Sciatic nerve (tissue), 2 donors: Measurements from ENCODE around the gene IP6K3. TPM values are rescaled to one million over a fixed set of nuclear protein-coding genes. Genes with fewer than 3 reads are reported as not detected.

Source experiments
- ATAC-seq: fragments of 200-7000 bp; cut with Tn5 transposase; one replicate; pipeline ENCODE4 v1.9.1; 2020; ENCODE audit warnings: mild to moderate bottlenecking, moderate library complexity
- DNase-seq: peaks from one replicate; pipeline ENCODE4 v3.0.0-alpha.2; 2020; ENCODE audit warnings: low spot score
- intact Hi-C: fragments of 100-400 bp; cut with DNase I; formaldehyde crosslinking; loops from one replicate; pipeline ENCODE4 v1.14.2; 2022
- total RNA-seq: library from RNA; stranded (reverse); fragmentation: NEBNext Ultra II Directional; extraction: Animal tissue kit (Norgen Biotek cat#: 25700); gene quantifications from one replicate; pipeline ENCODE4 v1.2.1, GENCODE V29; 2021
- donor health status: DM: no; HTN: no; CAD: no.
- donor health status: DM: no; HTN: no; CAD: no.

The IP6K3 gene, protein sequence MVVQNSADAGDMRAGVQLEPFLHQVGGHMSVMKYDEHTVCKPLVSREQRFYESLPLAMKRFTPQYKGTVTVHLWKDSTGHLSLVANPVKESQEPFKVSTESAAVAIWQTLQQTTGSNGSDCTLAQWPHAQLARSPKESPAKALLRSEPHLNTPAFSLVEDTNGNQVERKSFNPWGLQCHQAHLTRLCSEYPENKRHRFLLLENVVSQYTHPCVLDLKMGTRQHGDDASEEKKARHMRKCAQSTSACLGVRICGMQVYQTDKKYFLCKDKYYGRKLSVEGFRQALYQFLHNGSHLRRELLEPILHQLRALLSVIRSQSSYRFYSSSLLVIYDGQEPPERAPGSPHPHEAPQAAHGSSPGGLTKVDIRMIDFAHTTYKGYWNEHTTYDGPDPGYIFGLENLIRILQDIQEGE
- 0.31 TPM for total RNA-seq

DNA sequence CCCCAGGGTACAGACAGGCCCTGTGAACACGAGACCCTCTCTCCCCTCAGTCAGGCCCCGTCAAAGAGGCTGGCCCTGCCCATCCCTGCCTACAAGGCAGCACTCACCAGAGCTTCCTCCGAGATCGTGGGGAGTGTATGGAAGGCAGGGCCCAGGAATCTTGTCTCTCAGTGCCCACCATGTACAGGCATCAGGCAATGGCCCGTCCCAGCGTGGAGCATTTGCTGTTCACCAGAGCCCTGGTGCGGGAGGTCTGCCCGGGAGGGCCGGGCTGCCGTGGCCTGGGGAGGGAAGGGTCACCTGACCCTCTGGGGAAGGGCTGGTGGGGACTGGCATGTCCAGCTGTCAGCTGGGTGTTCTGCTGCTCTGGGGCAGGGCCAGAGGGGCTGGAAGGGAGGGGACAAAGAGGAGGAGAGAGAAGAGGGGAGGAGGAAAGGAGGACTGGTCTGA, at the start of gene IP6K3:
Gene IP6K3, minus strand, starts transcription at position 255 of the 450 bp plus-strand sequence. CDS start 11,429 bp downstream, outside the sequence.
- DNase-seq (no peak), ATAC-seq (peak; percentile 3)
- intact Hi-C loops: no loop called here

DNA sequence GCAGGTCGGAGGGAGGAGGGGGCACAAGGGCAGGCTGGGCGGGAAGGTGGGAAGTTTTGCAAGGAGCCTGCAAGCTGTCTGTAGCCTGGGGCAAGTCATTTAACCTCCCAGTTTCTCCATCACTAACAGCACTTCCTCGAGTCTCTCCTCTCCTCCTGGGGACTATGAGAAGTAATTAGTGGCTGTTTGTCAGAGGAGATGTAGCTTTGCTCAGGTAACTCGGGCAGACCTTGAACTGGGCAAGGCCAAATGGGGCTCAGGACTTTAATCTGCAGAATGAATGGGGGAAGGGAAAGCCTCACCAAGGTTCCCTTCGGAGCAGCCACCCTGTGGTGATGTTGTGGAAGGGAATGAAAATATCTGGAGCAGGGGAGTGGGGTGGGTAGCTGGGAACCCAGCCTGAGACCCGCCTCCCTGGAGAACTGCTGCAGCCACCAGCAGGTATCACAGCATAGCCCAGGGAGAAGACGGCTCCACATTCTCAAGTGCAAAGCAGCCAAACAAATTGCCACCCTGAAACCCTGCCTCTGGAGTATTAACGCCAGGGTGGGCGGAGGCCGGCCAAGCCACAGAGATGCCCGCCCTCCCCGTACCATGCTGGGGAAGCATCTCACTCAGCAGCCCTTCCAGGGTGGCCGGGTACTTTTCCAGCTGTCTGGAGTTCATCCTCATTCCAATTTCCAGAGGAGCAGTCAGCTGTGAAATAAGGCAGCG, 48.4 kb upstream of the IP6K3 start:
- intact Hi-C loops: no loop called here
- ATAC-seq (no peak), DNase-seq (no peak)

DNA sequence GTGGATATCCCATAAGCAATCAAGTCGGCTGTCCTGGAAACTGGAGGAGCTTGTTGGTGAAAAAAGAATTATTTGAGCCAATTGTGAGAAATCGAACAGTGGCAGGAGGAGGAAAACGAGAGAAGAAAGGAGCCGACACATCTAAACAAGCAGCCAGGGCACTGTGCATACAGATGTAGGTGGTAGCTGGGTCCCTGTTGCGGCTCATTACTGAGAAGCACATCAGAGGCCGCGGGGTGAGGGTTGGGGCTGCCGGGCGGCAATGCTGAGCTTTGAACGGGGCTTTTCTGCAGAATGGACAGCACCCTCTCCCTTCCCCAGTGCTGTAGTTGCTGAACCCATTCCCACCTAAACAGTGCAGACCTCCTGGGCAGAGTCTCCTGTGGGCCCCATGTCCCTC, 46.3 kb upstream of the IP6K3 start:
- DNase-seq: no peak
- intact Hi-C loops: no loop called here
- ATAC-seq: no peak

DNA sequence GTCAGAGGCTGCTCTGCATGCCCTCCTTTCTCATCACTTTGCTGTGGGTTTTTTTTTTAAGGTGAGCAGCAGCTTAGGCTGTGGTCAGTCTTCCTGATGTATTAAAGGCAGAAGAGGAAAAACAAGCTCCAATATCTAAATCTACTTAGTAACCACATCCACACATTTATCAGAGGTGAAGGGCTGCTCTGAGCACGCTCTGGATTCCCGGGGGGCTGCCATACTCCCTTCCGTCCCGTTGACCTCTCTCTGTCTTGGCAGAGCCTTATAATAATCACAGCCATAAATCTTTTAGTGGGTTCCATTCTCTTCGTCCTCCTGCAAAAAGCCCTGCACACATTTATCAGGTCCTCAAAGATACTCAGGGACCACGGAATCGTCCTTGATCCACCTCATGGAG, 44.9 kb upstream of the IP6K3 start:
- intact Hi-C loops: no loop called here
- DNase-seq (no peak), ATAC-seq (no peak)

DNA sequence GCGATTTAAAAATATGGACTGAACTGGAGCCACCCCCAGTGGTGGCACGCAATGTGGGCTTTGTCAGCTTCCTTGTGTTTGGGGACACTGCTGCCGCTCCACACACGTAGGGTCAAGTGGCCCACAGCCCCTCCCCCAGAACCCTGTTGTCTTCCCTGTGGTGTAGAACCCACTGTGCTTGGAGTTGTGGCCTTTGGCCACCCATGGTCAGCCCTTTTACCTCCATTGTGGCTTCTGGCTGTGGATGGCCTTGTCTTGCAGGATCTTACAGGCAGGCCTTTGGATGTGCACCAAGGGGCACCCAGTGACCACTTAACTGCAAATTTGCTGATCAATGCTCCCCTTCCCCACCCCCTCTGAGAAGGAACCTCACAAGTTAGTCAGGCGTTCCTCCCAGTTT, 44.2 kb upstream of the IP6K3 start:
- no peak for ATAC-seq
- intact Hi-C loops: no loop called here
- DNase-seq: no peak

DNA sequence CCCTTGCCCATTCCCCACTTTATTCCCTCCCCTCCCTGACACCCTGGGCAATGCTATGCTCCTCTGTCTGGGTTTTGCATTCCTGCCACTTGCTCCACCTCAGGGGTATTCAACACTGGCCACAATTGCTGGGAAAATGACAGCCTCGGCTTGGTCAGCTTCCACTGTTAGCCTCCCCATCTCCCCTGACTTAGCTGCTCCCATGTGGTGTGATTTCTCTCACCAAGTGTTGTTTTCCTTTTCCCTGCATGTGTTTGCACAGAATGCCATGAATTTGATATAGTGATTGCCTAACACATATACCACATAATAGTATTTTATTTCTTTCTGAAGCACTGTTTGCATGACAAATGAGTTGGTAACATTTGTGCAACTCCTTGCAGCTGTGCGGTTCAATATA, 43.7 kb upstream of the IP6K3 start:
- intact Hi-C loops: no loop called here
- ATAC-seq (no peak), DNase-seq (no peak)

DNA sequence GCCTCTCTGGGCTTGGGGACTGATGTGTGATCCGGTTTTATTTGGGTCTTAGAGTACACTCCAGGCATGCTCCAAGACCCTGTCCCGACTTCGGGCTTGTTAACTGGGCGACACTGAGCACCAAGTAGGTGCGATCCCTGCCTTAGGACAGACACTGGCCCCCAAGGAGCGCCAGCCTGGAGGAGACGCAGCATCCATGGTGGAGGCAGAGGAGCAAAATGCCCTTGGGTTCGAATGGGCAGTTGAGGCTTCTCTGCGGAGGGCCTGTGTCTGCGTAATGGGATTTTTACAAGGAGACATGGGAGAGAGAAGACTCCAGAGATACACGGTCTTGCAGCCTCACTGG, 42.8 kb upstream of the IP6K3 start:
- DNase-seq (no peak), ATAC-seq (peak; percentile 7)
- intact Hi-C loops: no loop called here

DNA sequence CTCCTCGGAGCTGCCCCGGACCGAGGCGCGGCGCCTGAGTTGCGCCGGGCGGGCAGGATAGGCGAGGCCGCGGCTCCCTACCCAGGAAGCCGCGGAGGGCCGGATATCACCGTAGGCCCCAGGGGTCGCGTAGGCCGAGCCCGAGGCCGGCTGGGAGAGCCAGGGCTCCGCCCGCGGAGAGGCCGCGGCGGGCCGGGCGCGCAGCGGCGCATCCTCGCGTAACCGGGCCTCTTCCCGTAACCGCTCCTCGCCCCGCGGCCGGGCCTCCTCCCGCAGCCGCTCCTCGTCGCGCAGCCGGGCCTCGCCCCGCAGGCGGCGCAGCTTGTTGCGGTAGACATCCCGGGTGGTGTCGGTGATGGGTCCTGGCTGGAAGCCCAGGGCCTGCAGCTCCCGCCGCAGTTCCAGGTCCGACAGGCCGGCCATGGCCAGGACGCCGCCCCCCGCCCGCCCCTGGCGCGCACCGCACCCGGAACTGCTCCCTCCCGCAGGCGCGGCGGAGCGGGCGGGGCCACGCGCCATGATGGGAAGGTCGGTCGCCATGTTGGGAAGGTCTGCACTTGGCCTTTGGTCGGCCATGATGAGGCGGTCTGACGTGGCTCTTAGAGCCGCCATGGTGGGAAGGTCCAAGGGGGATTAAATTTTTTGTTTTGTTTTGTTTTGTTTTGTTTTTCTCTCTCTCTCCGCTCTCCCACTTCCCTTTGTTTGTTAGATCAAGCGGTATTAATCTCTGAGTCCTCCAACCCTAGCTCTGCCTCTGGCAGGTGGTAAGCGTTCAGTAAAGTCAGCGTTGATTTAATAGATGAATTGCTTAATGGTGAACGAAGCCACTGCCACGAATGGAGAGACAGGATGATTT, 42.2 kb upstream of the IP6K3 start, which contains the start of gene LEMD2:
Gene LEMD2, minus strand, starts transcription at position 437 of the 856 bp plus-strand sequence. Its CDS starts 14 bp downstream, at position 423.
- intact Hi-C loops: no loop called here
- peak; percentile 96 for DNase-seq
- peak; percentile 98 for ATAC-seq

DNA sequence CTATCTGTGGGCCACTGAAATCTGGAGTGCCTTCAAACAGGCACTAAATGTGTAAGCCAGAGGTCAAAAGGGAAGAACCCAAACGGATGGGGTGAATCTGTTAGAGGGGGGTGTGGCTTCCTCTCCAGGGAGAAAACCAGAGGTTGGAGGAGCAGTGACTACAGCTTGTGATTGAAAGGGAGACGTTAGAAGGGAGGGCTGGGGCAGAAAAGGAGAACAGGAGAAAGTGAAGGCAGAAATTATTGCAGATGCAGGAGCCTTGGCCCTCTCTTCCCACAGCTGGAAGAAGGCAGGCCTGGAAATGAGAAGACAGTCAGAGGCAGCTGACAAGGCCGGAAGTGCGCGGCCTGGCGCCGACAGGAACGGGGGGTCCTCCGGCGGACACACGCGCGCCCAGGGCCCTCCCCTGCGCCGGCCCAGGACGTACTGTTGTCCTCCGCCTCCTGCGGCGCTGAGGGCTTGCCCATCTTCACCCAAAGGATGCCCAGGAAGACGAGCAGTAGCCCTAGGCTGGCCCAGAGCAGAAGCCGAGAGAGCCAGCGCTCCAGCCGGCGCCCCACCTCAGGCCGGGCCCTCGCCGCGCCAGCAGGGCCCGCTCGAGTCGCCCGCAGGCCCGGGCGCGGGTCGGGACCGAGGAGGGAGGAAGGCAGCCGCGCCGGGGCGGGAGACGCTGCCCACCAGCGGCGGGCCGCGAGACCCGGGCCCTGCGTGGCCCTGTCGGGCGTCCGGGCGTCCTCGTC, 41.4 kb upstream of the IP6K3 start:
- intact Hi-C loops: no loop called here
- peak; percentile 84 for DNase-seq
- peak; percentile 86 for ATAC-seq

DNA sequence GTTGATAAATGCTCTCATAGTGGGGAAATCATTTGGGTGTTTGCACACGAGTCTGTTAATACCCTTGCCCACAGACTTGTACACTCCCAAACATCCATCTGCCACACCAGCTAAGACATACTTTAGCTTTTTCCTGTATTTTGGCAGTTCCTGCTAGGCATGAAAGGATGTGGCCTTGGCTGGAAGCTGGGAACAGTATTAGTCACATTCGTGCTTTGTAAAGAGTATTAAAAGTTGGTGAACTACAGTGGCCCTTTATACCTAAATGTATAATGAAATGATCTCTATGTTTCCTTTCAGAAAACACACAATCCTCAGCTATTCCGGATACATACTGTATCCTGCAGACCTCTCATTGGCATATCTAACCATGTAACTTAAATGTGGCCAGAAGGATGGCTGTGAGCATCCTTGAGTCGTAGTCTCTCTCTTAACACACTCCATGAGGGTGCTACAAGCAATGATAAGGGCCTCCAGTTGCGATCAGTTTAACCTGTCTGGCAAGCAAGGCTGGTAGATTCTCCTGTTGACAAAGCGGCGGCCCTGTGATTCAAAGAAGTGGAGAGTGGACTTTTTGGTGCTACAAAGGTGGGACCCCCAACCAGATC, 40.7 kb upstream of the IP6K3 start:
- DNase-seq: no peak
- ATAC-seq: no peak
- intact Hi-C loops: no loop called here

DNA sequence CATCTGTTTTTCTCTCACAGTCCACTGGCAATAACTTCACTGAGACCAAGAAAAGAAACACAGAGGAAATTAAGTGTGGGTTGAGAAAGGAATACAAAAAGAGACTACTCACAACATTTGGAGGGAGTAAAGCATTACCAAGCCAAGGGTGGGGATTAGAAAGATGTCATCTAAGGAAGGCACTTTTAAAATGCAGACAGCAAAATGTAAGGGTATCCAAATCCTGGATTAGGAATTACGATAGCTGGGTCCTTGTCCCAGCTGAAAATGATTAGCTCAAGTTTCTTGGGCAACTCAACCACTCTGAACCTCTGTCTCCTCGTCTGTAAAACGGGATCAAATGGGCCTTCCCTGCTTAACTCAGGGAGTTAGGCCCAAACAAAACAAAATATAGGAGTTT, 40.0 kb upstream of the IP6K3 start:
- ATAC-seq (no peak), DNase-seq (no peak)
- intact Hi-C loops: no loop called here

DNA sequence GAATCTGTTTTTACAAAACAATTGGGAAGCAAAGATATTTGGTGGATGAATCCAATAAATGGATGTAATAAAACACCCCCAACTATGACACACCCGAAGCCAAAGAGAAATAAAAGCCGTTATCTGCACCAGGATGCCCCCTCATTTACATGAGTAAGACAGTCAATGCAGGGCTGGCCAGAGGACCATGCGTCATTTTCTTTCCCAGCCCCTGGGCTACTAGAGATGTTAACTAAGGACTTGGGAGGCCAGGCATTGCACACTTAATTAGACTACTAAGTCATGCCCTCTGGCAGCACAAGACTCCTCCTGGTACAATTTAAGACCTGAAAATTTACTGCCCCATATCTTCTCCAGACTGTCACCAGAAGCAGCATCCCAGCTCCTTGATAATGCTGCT, 39.1 kb upstream of the IP6K3 start:
- ATAC-seq (no peak), DNase-seq (no peak)
- intact Hi-C loops: no loop called here

DNA sequence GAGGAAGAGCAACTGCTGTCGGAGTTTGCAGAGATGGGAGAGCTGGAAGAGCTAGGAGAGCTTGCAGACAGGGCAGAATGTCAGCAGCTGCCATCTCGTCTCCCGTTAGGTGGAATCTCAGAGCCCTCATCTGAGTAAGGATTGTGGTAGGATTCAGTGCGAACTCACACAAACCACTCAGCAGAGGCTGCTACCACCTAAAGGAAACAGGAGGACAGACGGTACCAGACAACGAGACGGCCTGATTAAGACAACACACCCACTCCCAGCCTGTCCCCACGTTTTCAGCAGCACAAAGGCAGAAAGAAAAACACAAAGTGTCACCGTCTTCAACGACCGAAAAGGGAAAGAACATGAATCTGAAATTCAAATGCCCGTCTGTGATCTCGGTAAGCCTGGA, 38.1 kb upstream of the IP6K3 start:
- DNase-seq: no peak
- no peak for ATAC-seq
- intact Hi-C loops: no loop called here

DNA sequence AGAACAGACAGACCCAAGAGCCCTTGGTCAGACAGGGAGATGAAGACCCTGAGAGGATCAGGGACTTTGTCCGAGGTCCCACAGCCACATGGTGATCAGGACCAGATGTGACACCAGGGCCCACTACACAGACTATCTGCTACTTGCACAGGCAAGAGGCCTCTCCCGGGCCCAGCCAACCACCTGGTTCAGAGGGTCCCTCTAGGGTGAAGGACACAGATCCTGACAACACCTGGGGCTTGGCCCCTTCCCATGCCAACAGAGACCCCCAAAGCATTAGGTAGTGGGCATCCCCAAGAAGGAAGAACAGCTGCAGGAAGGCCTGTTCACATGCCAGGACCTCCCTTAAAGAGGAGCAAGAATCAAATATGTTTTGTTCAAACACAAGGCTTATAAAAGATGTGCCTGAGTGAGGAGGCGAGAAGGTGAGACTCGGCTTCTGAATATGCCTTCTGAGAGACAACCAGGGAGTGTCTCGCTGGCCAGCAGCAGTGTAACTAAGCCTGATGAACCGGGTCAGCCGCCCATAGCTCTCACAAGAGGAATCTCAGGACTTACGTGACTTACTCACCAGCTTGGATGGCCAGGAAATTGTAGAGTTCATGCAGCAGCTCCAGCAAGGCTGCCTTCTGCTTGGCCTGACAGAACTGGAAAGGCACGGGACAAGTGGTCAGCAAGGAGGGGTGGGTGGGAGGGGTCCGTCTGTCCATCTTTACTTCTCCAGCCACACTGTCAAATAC, 37.2 kb upstream of the IP6K3 start:
- no peak for DNase-seq
- intact Hi-C loops: no loop called here
- no peak for ATAC-seq

DNA sequence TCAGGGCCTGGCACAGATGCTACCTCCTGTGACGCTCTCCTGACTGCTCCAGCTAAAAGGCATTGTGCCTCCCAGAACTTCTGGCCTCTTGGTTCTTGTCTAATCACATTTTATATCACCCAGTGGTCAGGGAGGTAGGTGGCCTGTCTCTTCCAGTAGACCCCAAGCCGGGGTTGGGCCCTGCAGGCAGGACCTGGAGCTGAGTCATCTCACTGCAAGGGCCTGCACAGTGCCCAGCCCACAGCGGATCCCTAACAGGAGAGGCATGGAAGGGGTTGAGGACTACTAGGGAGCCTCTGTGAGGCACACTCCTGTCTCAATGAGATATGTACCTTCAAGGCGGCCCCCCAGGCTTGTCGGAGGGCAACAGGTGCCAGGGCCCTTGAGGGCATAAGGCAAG, 35.9 kb upstream of the IP6K3 start:
- intact Hi-C loops: no loop called here
- DNase-seq: no peak
- ATAC-seq: no peak

DNA sequence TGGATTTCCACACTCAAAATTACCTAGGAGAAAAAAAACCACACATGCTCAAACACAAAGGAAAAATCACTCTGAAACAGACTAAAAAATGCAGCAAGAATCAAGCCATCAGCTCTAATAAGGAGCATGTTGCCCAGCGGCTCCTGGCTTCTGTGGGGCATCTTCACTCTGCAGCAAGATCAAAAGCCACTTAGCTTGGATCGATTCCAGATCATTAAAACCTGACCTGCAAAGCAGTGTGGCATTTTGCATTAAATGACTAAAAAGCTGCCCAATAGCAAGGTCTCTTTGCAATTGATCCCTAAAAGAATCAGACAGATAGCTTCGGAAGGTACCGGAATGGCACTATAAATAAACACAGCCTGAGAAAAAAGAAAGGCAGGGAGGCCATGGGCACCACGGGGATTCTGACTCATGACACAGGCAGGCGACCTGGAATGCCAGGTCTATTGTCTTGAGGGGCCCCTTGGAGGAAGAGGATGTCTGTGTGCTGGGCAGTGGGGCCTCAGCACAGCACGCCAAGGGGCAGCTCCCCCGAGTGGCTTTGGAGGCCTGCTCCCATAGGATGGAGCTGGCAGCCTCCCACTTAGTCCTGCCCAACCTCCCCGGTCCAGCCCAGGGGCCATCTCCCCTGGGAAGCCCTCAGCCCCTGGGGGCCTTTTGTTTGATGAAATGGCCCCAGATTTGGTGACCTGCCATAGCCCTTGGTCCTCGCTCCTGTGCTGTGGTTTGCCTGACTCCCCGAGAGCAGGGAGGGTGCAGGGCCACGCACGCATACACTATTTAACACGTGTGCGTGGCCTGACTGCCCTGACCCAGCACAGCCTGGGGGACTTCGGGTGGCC, 34.6 kb upstream of the IP6K3 start:
- ATAC-seq: peak; percentile 50
- no peak for DNase-seq
- intact Hi-C loops: no loop called here

DNA sequence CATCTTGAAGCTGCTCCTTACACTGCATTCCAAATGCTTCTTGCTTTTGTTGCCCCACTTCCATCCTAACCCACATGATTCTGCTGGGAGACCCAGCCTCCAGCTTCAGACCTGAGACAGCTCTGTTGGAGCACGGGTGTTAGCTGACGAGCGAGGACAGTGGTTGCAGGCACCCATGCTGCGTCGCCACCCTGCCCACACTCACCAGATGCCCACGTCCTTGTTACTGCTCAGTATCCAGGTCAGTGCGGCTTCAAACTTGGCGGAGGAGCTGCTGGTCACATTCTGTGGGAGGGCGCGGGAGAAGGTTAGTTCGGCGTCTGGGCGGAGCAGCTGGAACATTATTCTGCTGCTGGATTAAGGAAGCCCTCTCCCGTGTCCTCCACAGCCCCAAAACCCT, 33.2 kb upstream of the IP6K3 start:
- ATAC-seq: no peak
- intact Hi-C loops: no loop called here
- no peak for DNase-seq
